OCI-LY7 (cell line): ENCODE data around the gene CAP2. TPM values are rescaled to one million over a fixed set of nuclear protein-coding genes. Genes with fewer than 3 reads are reported as not detected.

Experiments
- BruUV-seq: library from RNA; stranded (reverse); fragments of 400-500 nt; replicated peaks from 2 replicates; lab custom pipeline; 2021; lab: Mats Ljungman, UMichigan
- CTCF ChIA-PET: fragments of 300-600 bp; sonication (Branson Sonifier 250); formaldehyde crosslinking; loops from one replicate; lab custom pipeline; 2022; ENCODE audit warnings: antibody characterized with exemption; ENCODE audit not compliant: unreplicated experiment; lab: Charles Lee
- POLR2A ChIA-PET: fragments of 300-600 bp; sonication (Branson Sonifier 250); formaldehyde crosslinking; loops from one replicate; lab custom pipeline; 2022; ENCODE audit warnings: antibody characterized with exemption; lab: Charles Lee
- DNase-seq: peaks from one replicate; pipeline ENCODE4 v3.0.0-alpha.2; 2015; ENCODE audit warnings: low spot score
- H2AFZ ChIP-seq: fragments of 200-600 bp; sonication (generic), shearing (Covaris generic); 2 replicates; pipeline ENCODE4 v1.6.1; 2014; ENCODE audit warnings: mild to moderate bottlenecking, antibody characterized with exemption, low read length, moderate library complexity
- H3K27ac ChIP-seq: fragments of 200-600 bp; sonication (generic); 2 replicates; pipeline ENCODE4 v1.5.1; 2014; ENCODE audit warnings: mixed run types, low read depth, mild to moderate bottlenecking, moderate library complexity, low read length, inconsistent platforms; ENCODE audit not compliant: poor library complexity, severe bottlenecking
- H3K36me3 ChIP-seq: fragments of 200-600 bp; sonication (generic); 2 replicates; pipeline ENCODE4 v1.6.1; 2014; ENCODE audit warnings: mild to moderate bottlenecking, antibody characterized with exemption, low read length, moderate library complexity, mixed read lengths; ENCODE audit not compliant: insufficient read depth
- H3K4me1 ChIP-seq: fragments of 200-600 bp; sonication (generic); 2 replicates; pipeline ENCODE4 v1.5.1; 2014; ENCODE audit warnings: mild to moderate bottlenecking, low read length; ENCODE audit not compliant: insufficient read depth, poor library complexity, severe bottlenecking
- H3K4me2 ChIP-seq: fragments of 200-600 bp; sonication (generic); 2 replicates; pipeline ENCODE4 v1.6.1; 2014; ENCODE audit warnings: mild to moderate bottlenecking, low read length
- H3K4me3 ChIP-seq: fragments of 200-600 bp; sonication (generic); 2 replicates; pipeline ENCODE4 v1.5.1; 2014; ENCODE audit warnings: mild to moderate bottlenecking, low read depth, low read length; ENCODE audit not compliant: poor library complexity, severe bottlenecking
- H3K79me2 ChIP-seq: fragments of 200-600 bp; sonication (generic); 2 replicates; pipeline ENCODE4 v1.6.1; 2016; ENCODE audit warnings: low read depth, mild to moderate bottlenecking, low read length, moderate library complexity, mixed read lengths; ENCODE audit not compliant: insufficient read depth
- H3K9me2 ChIP-seq: fragments of 200-600 bp; sonication (generic); 2 replicates; pipeline ENCODE4 v1.6.1; 2016; ENCODE audit warnings: mild to moderate bottlenecking, low read length, mixed read lengths; ENCODE audit not compliant: insufficient read depth
- H3K9me3 ChIP-seq: fragments of 200-600 bp; sonication (generic); 2 replicates; pipeline ENCODE4 v1.6.1; 2014; ENCODE audit warnings: mild to moderate bottlenecking, mixed run types, low read length, mixed read lengths
- H4K20me1 ChIP-seq: fragments of 200-600 bp; sonication (generic); 2 replicates; pipeline ENCODE4 v1.6.1; 2014; ENCODE audit warnings: mild to moderate bottlenecking, antibody characterized with exemption, low read length, moderate library complexity, mixed read lengths; ENCODE audit not compliant: insufficient read depth
- CTCF ChIP-seq: fragments of 200-600 bp; sonication (generic); conservative IDR thresholded peaks from 2 replicates; pipeline ENCODE4 v1.5.1; 2014; ENCODE audit warnings: mild to moderate bottlenecking, antibody characterized with exemption, low read length, moderate library complexity, mixed read lengths
- EZH2phosphoT487 ChIP-seq: fragments of 200-600 bp; sonication (generic); IDR thresholded peaks from 2 replicates; pipeline ENCODE4 v1.6.1; 2018; ENCODE audit warnings: low read depth, borderline replicate concordance, mild to moderate bottlenecking, mixed run types, antibody characterized with exemption, low read length, moderate library complexity, mixed read lengths
- intact Hi-C: fragments of 100-400 bp; cut with micrococcal nuclease; formaldehyde crosslinking; loops from one replicate; pipeline ENCODE4 v1.10.0; 2022; ENCODE audit not compliant: unreplicated experiment
- total RNA-seq, 2 experiments: library from RNA; depleted of rRNA in 1 of 2; stranded (reverse); fragments of >200 nt in 1 of 2; shearing (Covaris generic) in 1 of 2; gene quantifications; 2 replicates each; pipeline ENCODE4 v1.2.3, GENCODE V29; 2014 to 2022

CAP2 gene
- total RNA-seq, 2 experiments from 2014 or later: not detected

- no peaks in the 10 kb centered on the region for H3K4me1 ChIP-seq
- TF ChIP-seq CTCF (no peak), EZH2phosphoT487 (no peak)
- no peak overlapping the region for H3K4me3 ChIP-seq
- DNase-seq: no peak
- POLR2A ChIA-PET: interaction anchor here (0.6 to 0.7 kb wide), 3 partner anchors 8 to 432 kb away, joined by 3 to 5 read pairs (median 3); no protein-coding TSS in a partner anchor
- no peak overlapping the region for H3K4me2 ChIP-seq
- no peak overlapping the region for H2AFZ ChIP-seq
- H4K20me1 ChIP-seq: no peaks in the 10 kb centered on the region
- no peaks in the 10 kb centered on the region for H3K9me2 ChIP-seq
- BruUV-seq: no TSS peak
- no peaks in the 10 kb centered on the region for H3K9me3 ChIP-seq
- intact Hi-C loops: no loop called here
- no peak overlapping the region for H3K27ac ChIP-seq
- no peaks in the 10 kb centered on the region for H3K36me3 ChIP-seq
- CTCF ChIA-PET: no interaction called here
- H3K79me2 ChIP-seq: no peaks in the 10 kb centered on the region
Measured at GRCh38 chr6:17473554-17473953, 80.2 kb downstream of the CAP2 start.

GRCh38 chr6:17474289-17474688 is 80.9 kb downstream of the CAP2 start:
- H3K4me3 ChIP-seq: no peak overlapping the region
- H3K27ac ChIP-seq: no peak overlapping the region
- H3K36me3 ChIP-seq: no peaks in the 10 kb centered on the region
- no peak for DNase-seq
- no peaks in the 10 kb centered on the region for H3K9me2 ChIP-seq
- intact Hi-C loops: no loop called here
- no peaks in the 10 kb centered on the region for H3K4me1 ChIP-seq
- no TSS peak for BruUV-seq
- H3K9me3 ChIP-seq: no peaks in the 10 kb centered on the region
- ChIA-PET POLR2A (interaction anchor here (0.6 kb wide), 1 partner anchor 49 kb away, joined by 3 read pairs; no protein-coding TSS in a partner anchor), CTCF (no interaction called here)
- H3K79me2 ChIP-seq: no peaks in the 10 kb centered on the region
- no peaks in the 10 kb centered on the region for H4K20me1 ChIP-seq
- H2AFZ ChIP-seq: no peak overlapping the region
- TF ChIP-seq CTCF (no peak), EZH2phosphoT487 (no peak)
- H3K4me2 ChIP-seq: no peak overlapping the region

- no peak for DNase-seq
- TF ChIP-seq CTCF (no peak), EZH2phosphoT487 (no peak)
- no peaks in the 10 kb centered on the region for H3K4me1 ChIP-seq
- ChIA-PET CTCF (no interaction called here), POLR2A (no interaction called here)
- H4K20me1 ChIP-seq: no peaks in the 10 kb centered on the region
- H2AFZ ChIP-seq: no peak overlapping the region
- intact Hi-C loops: no loop called here
- H3K4me3 ChIP-seq: no peak overlapping the region
- H3K36me3 ChIP-seq: no peaks in the 10 kb centered on the region
- no peak overlapping the region for H3K27ac ChIP-seq
- no TSS peak for BruUV-seq
- no peaks in the 10 kb centered on the region for H3K9me2 ChIP-seq
- no peaks in the 10 kb centered on the region for H3K9me3 ChIP-seq
- no peak overlapping the region for H3K4me2 ChIP-seq
- H3K79me2 ChIP-seq: no peaks in the 10 kb centered on the region
Measured at GRCh38 chr6:17475606-17476244, 82.3 kb downstream of the CAP2 start.
